Activated naive CD4-positive, alpha-beta T cell treated with anti-CD3 and anti-CD28 coated beads, Interleukin-2, amount 50 U/mL, for 24 hours (primary cell): ENCODE data around the gene CFAP97D2.

Experiments
- H3K27ac Mint-ChIP-seq: one replicate; pipeline ENCODE4 v1.8.0; 2021; ENCODE audit warnings: mild to moderate bottlenecking, mixed read lengths
- H3K27me3 Mint-ChIP-seq: one replicate; pipeline ENCODE4 v1.8.0; 2021; ENCODE audit warnings: mixed read lengths
- H3K36me3 Mint-ChIP-seq: one replicate; pipeline ENCODE4 v1.8.0; 2021; ENCODE audit warnings: mixed read lengths
- H3K4me1 Mint-ChIP-seq: one replicate; pipeline ENCODE4 v1.8.0; 2021; ENCODE audit warnings: mixed read lengths
- H3K4me3 Mint-ChIP-seq: one replicate; pipeline ENCODE4 v1.8.0; 2021; ENCODE audit warnings: mild to moderate bottlenecking, mixed read lengths
- H3K9me3 Mint-ChIP-seq: one replicate; pipeline ENCODE4 v1.8.0; 2021; ENCODE audit warnings: mixed read lengths

Gene CFAP97D2

GRCh38 chr13:114199954-114200353, 20.9 kb downstream of the CFAP97D2 start:
- H3K4me1 Mint-ChIP-seq, result peaks cover 38% of the 10 kb centered on the region
- no peak overlapping the region for H3K27ac Mint-ChIP-seq
- no peaks in the 10 kb centered on the region for H3K36me3 Mint-ChIP-seq
- H3K4me3 Mint-ChIP-seq, result no peak overlapping the region
- H3K9me3 Mint-ChIP-seq, result no peaks in the 10 kb centered on the region
- H3K27me3 Mint-ChIP-seq, result no peaks in the 10 kb centered on the region

- no peaks in the 10 kb centered on the region for H3K9me3 Mint-ChIP-seq
- H3K27me3 Mint-ChIP-seq, result no peaks in the 10 kb centered on the region
- no peaks in the 10 kb centered on the region for H3K36me3 Mint-ChIP-seq
- H3K4me1 Mint-ChIP-seq, result peaks cover 36% of the 10 kb centered on the region
- H3K27ac Mint-ChIP-seq, result no peak overlapping the region
- H3K4me3 Mint-ChIP-seq, result no peak overlapping the region
Measured at GRCh38 chr13:114200399-114200911, 21.4 kb downstream of the CFAP97D2 start.

DNA sequence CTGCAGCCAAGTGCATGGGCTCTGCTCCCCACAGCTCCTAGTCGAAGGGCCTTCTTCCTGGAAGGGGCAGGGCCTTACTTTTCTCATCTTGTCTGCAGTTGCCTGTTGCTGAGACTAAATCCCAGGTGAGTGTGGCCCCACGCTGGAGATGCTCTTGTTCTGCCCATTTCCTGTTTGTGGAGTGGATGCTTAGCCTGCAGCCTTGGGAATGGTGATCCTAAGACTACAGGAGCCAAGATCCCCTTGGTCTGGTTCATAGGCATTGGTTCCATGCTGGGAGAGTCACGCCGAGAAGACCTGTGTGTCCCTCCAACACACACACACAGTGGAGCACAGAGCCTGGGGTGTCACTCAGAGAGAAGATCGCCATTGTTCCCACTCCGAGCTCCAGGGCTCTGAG, 23.5 kb downstream of the CFAP97D2 start:
- H3K36me3 Mint-ChIP-seq, result no peaks in the 10 kb centered on the region
- H3K9me3 Mint-ChIP-seq, result no peaks in the 10 kb centered on the region
- H3K27ac Mint-ChIP-seq, result no peak overlapping the region
- H3K4me3 Mint-ChIP-seq, result no peak overlapping the region
- peaks cover 35% of the 10 kb centered on the region for H3K4me1 Mint-ChIP-seq
- no peaks in the 10 kb centered on the region for H3K27me3 Mint-ChIP-seq

DNA sequence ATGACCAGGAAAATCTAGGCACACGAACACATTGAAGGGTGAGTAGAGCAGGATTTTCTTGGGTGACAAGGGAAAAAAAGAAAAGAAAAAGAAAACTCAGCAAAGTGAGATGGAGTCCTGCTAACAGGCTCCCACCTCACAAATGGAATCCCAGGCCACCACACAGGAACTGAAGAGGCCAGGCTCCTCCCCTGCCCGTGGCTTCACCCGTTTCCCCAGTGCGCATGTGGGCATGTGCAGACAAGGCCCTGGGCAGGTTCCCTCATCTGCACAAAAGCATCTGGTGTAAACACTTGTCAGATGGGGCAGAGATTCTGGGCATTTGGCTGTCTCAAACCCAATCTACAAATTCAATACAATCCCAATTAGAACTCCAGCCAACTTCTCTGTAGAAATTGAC, 24.5 kb downstream of the CFAP97D2 start:
- Mint-ChIP-seq H3K27ac (no peak overlapping the region), H3K36me3 (no peaks in the 10 kb centered on the region)

DNA sequence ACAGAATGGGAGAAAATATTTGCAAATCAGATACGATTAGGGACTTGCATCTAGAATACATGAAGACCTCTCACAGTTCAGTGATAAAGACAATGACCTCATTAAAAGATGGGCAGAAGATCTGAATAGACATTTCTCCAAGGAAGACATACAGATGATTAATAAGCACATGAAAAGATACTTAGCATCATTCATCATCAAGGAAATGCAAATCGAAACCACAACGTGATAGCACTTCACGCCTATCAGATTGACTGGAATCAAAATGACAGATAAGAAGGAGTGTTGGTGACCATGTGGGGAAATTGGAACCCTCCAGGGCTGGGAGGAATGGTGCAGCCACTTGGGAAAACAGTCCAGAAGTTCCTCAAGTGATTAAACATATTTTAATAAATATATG, 25.8 kb downstream of the CFAP97D2 start:
- Mint-ChIP-seq H3K9me3 (no peaks in the 10 kb centered on the region), H3K4me3 (no peak overlapping the region), H3K4me1 (peaks cover 43% of the 10 kb centered on the region), H3K36me3 (no peaks in the 10 kb centered on the region), H3K27me3 (no peaks in the 10 kb centered on the region), H3K27ac (no peak overlapping the region)

More for the DNA sequence above, 24.5 kb downstream of the CFAP97D2 start:
- peaks cover 35% of the 10 kb centered on the region for H3K4me1 Mint-ChIP-seq
- H3K4me3 Mint-ChIP-seq, result no peak overlapping the region
- no peaks in the 10 kb centered on the region for H3K9me3 Mint-ChIP-seq
- no peaks in the 10 kb centered on the region for H3K27me3 Mint-ChIP-seq

GRCh38 chr13:114208134-114208533, 29.1 kb downstream of the CFAP97D2 start:
- Mint-ChIP-seq H3K4me3 (no peak overlapping the region), H3K27ac (no peak overlapping the region), H3K27me3 (no peaks in the 10 kb centered on the region), H3K4me1 (peaks cover 49% of the 10 kb centered on the region), H3K36me3 (no peaks in the 10 kb centered on the region), H3K9me3 (no peaks in the 10 kb centered on the region)

DNA sequence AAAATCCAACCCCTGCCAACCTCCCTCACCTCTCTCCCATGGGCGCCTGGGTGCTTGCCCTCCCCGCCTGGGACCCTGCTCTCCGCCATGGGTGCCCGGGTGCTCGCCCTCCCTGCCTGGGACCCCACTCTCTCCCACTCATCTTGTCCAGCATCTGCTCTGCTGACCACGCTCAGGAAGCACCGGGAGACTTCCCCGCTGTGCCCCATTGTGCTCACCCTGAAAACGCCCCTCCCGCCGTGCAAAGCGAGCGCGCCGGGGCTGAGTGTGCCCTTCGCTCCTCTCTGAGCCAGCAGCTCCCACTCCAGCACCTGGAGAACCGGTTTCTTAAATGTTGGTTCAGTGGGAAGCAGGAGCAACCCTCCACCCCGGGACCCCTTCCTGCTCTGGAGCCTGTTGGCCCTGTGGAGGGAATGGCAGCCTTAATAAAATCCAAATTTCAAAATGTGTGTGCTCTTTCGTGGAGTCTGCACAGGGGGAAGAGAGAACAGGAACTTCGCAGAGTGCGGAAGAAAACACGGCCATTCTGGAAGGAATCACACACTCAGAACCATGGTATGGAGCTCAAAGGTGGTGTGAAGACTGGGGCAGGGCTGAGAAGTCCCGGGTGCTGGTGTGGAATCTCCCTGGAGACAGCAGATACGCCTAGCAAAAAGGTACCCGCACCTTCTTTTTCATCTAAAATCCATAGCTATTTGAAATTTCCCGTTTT, 32.5 kb downstream of the CFAP97D2 start:
- Mint-ChIP-seq H3K27ac (no peak overlapping the region), H3K4me3 (no peak overlapping the region), H3K9me3 (no peaks in the 10 kb centered on the region)

DNA sequence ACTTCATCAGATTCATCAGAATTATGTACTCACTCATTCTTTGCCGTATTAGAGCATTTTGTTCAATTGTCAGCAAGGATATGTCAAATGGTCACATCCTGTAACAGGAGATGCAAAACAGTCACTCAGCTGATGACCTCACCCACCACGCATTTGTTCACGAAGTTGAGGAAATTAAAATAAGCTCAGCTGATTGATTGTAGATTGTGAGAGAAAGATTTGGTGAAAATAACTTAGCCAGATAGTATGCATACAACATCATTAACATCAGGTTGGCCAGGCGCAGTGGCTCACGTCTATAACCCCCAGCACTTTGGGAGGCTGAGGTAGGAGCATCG, 33.1 kb downstream of the CFAP97D2 start:
- Mint-ChIP-seq H3K36me3 (no peaks in the 10 kb centered on the region), H3K9me3 (no peaks in the 10 kb centered on the region), H3K27ac (no peak overlapping the region), H3K4me1 (peaks cover 37% of the 10 kb centered on the region), H3K27me3 (no peaks in the 10 kb centered on the region), H3K4me3 (no peak overlapping the region)

More for the DNA sequence above, 32.5 kb downstream of the CFAP97D2 start:
- peaks cover 33% of the 10 kb centered on the region for H3K4me1 Mint-ChIP-seq
- H3K36me3 Mint-ChIP-seq, result no peaks in the 10 kb centered on the region
- no peaks in the 10 kb centered on the region for H3K27me3 Mint-ChIP-seq

DNA sequence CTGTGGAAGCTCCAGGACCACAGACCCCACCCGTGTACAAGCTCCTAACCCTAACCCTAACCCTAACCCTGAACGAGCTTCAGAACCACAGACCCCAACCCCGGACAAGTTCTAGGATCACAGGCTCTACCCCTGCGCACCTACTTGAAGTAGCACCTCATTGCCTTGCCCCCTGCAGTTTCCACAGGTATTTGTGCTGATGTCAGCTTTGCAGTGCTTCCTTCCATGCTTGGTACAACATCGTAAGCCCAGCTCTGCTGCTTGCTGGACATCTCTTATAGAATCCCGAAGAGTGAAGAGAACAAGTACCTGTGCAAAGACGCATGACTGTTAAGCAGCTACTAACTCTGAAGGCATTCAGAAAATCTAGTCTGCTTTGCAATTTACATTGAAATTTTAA, 34.9 kb downstream of the CFAP97D2 start:
- no peaks in the 10 kb centered on the region for H3K36me3 Mint-ChIP-seq
- H3K9me3 Mint-ChIP-seq, result no peaks in the 10 kb centered on the region
- no peak overlapping the region for H3K27ac Mint-ChIP-seq
- H3K27me3 Mint-ChIP-seq, result no peaks in the 10 kb centered on the region
- peaks cover 52% of the 10 kb centered on the region for H3K4me1 Mint-ChIP-seq
- H3K4me3 Mint-ChIP-seq, result no peak overlapping the region

- peak overlapping the region; percentile 19 for H3K4me3 Mint-ChIP-seq
Measured at GRCh38 chr13:114219392-114219791, 40.3 kb downstream of the CFAP97D2 start.

GRCh38 chr13:114222461-114222968, 43.5 kb downstream of the CFAP97D2 start:
- Mint-ChIP-seq H3K27ac (peak overlapping the region; percentile 32), H3K9me3 (no peaks in the 10 kb centered on the region), H3K27me3 (no peaks in the 10 kb centered on the region), H3K36me3 (no peaks in the 10 kb centered on the region), H3K4me1 (peaks cover 85% of the 10 kb centered on the region), H3K4me3 (no peak overlapping the region)

More at GRCh38 chr13:114219392-114219791, 40.3 kb downstream of the CFAP97D2 start:
- Mint-ChIP-seq H3K36me3 (no peaks in the 10 kb centered on the region), H3K4me1 (peaks cover 76% of the 10 kb centered on the region), H3K27ac (peak overlapping the region; percentile 68), H3K27me3 (no peaks in the 10 kb centered on the region), H3K9me3 (no peaks in the 10 kb centered on the region)

DNA sequence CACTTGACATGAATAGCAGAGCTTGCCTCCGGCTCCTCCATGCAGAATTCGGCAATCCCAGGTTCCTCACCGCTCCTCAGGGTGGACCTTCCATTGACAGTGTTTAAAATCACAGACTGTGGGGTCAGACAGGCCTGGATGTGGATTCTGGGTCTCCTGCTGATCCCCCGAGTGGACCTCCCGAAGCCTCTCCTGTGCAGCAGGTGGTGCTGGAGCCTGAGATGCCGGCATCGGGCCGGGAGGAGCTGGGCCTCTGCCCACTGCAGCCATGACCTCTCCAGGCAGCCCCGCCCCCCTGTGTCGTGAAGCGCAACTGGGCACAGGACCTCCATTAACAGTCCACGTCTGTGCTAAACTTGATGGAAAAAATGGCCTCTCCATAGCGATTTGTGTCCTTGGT, 45.1 kb downstream of the CFAP97D2 start:
- Mint-ChIP-seq H3K36me3 (no peaks in the 10 kb centered on the region), H3K4me3 (no peak overlapping the region), H3K27ac (no peak overlapping the region), H3K9me3 (no peaks in the 10 kb centered on the region), H3K4me1 (peaks cover 69% of the 10 kb centered on the region), H3K27me3 (no peaks in the 10 kb centered on the region)

GRCh38 chr13:114225610-114226009, 46.6 kb downstream of the CFAP97D2 start:
- Mint-ChIP-seq H3K27ac (peak overlapping the region; percentile 81), H3K27me3 (no peaks in the 10 kb centered on the region), H3K36me3 (no peaks in the 10 kb centered on the region), H3K9me3 (no peaks in the 10 kb centered on the region), H3K4me3 (no peak overlapping the region), H3K4me1 (peaks cover 59% of the 10 kb centered on the region)

- no peaks in the 10 kb centered on the region for H3K27me3 Mint-ChIP-seq
- H3K4me3 Mint-ChIP-seq, result peak overlapping the region; percentile 31
- H3K9me3 Mint-ChIP-seq, result no peaks in the 10 kb centered on the region
- peaks cover 56% of the 10 kb centered on the region for H3K4me1 Mint-ChIP-seq
- no peak overlapping the region for H3K27ac Mint-ChIP-seq
- no peaks in the 10 kb centered on the region for H3K36me3 Mint-ChIP-seq
Measured at GRCh38 chr13:114226088-114226487, 47.0 kb downstream of the CFAP97D2 start.

- peak overlapping the region; percentile 46 for H3K27ac Mint-ChIP-seq
- peaks cover 49% of the 10 kb centered on the region for H3K4me1 Mint-ChIP-seq
- H3K36me3 Mint-ChIP-seq, result no peaks in the 10 kb centered on the region
- H3K4me3 Mint-ChIP-seq, result peak overlapping the region; percentile 31
- no peaks in the 10 kb centered on the region for H3K27me3 Mint-ChIP-seq
- no peaks in the 10 kb centered on the region for H3K9me3 Mint-ChIP-seq
Measured at GRCh38 chr13:114226699-114227323, 47.8 kb downstream of the CFAP97D2 start.

- Mint-ChIP-seq H3K27ac (peak overlapping the region; percentile 0), H3K4me1 (peaks cover 43% of the 10 kb centered on the region), H3K9me3 (no peaks in the 10 kb centered on the region), H3K4me3 (no peak overlapping the region), H3K27me3 (no peaks in the 10 kb centered on the region), H3K36me3 (no peaks in the 10 kb centered on the region)
Measured at GRCh38 chr13:114227528-114227927, 48.5 kb downstream of the CFAP97D2 start.
